GM19438 (cell line): ENCODE measurements around the gene DTX2.
"Not testable (repeated sequence)": the region's sequence is repeated elsewhere in the genome, so short reads cannot be mapped to it uniquely, and the experiment has no call there.

Experiments used
- ATAC-seq: cut with Tn5 transposase; IDR thresholded peaks from one replicate; pipeline ENCODE4 v1.9.1; 2021; ENCODE audit warnings: low read depth; ENCODE audit not compliant: unreplicated experiment

The DTX2 gene

DNA sequence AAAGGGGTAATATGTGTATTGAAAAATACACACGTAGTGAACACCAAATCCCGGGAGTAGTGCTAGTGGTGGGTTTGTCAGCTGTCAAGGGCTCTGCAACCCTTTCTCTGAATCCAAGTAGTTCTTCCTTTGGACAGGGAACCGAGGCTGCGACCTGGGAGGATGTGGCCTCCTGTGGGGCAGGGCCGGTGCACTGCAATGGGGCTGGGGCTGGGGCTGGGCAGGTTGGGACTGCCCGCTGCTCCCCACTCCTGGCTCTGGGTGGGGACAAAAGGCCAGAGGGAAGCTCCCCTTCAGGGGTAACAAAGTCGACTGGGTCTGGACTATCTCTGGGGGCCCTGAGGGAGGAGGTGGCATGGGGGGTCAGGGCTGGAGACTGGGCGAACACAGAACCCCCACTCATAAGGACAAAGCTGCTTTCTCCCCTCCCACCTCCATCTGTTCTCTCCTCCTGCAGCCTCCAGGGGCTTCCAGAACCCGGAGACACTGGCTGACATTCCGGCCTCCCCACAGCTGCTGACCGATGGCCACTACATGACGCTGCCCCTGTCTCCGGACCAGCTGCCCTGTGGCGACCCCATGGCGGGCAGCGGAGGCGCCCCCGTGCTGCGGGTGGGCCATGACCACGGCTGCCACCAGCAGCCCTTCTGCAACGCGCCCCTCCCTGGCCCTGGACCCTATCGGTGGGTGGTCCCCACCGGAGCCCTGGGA lies 49.8 kb downstream of the DTX2 start:
- not testable (repeated sequence) for ATAC-seq

GRCh38 chr7:76511911-76512885 lies 50.7 kb downstream of the DTX2 start:
- not testable (repeated sequence) for ATAC-seq

DNA sequence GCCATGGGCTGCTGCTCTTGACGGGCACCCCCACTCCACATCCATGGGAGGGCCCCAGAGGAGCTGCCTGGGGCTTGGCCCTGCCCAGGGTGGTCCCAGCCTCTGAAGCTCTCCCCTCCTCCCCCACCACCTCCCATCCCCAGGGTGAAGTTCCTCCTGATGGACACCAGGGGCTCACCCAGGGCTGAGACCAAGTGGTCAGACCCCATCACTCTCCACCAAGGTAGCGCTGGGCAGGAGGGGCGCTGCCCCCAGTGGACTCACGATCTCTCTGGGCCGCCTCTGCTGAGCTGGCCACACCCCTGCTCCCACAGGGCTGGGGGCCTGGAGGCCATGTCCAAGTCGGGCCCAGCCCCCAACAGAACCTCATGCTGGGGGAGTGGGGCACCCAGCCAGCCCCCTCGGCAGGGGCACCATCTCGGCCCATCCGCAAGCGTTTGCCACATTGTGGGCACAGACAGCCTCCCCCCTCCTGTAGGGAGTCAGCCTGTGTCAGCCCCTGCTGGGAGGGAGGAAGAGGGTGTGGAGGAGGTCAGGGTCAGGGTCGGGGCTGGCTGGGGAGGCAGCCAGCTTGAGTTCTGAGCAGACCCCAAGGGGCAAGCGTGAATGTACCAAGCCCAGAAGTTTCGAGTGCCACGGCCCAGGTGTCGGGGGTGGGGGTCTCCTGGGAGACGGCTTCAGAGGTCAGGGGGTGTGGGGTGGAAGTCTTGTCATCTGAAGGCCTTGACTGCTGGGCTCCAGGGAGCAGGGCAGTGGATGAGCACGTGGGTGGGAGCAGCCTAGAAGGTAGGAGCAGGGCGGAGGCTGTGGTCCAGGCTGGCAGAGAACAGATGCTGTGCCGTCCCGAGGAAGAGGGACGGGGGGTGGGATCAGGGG lies 51.7 kb downstream of the DTX2 start:
- no peak for ATAC-seq

DNA sequence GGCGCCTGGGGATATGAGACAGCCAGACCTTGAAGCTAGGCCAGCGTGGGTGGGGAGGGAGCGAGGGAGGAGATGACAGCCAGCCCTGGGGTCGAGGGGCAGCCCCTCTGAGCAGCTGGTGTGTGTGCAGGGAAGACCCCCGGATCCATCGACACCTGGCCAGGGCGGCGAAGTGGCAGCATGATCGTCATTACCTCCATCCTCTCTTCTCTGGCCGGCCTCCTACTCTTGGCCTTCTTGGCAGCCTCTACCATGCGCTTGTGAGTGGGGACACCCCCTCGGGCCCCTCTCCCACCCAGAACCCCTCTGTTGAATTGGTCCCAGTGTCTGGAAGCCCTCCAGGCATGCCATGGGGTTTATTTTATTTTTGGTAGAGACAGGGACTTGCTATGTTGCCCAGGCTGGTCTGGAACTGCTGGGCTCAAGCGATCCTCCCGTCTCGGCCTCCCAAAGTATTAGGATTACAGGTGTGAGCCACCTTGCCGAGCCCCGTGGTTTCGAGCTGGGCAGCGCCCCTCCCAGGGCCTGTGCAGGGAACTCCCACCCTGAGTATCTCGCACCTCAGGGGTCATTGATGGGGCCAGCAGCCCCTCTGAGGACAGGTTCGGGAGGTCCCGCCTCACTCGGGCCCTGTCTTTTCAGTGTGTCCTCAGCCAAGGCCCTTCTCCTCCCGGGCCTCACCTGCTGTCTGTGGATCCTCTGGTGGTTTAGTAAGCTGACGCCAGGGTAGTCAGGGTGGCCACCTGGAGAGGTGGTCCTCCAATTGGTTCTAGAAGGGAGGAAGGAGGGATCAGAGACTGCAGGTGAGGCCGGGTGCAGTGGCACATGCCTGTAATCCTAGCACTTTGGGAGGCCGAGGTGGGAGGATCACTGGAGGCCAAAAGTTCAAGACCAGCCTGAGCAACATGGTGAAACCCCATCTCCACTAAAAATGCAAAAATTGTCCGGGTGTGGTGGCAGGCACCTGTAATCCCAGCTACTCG lies 52.6 kb downstream of the DTX2 start:
- ATAC-seq, result no peak

DNA sequence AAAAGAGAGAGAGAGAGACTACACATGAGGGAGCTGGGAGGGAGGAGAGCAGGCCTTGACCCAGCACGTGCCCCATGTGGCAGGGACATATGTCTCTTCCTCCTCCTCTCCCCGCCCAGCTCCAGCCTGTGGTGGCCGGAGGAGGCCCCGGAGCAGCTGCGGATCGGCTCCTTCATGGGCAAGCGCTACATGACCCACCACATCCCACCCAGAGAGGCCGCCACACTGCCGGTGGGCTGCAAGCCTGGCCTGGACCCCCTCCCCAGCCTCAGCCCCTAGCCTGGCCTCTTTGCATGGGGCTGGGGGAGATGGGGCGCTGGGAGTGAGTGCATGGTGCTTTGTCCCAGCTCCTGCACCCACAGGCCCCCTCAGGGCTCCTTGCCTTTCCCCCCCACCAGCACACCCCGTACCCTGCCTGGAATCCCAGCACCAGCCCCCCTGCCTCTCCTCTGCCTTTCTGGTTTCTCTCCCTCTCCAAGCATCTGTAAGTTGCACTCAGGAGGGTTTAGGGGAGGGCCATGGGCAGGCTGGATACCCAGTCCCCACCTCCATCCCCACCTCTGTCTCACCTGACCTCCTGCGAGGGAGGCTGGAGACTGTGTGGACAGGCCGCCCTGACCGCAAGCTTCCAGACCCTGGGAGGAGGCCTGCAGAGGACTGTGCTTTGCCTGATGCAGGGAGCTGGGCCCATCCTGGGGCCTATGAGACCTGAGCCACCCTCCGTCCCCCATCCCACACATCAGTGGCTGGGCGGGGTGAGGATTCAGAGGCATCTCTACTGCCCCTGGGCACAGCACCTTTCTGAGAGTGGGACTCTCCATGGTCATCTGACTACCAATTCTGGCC lies 53.6 kb downstream of the DTX2 start:
- ATAC-seq, result no peak

- no peak for ATAC-seq
Observed at GRCh38 chr7:76515999-76516443, 54.5 kb downstream of the DTX2 start.

GRCh38 chr7:76516932-76517331 lies 55.4 kb downstream of the DTX2 start:
- ATAC-seq, result not testable (repeated sequence)

GRCh38 chr7:76526183-76526582 lies 64.7 kb downstream of the DTX2 start:
- not testable (repeated sequence) for ATAC-seq

DNA sequence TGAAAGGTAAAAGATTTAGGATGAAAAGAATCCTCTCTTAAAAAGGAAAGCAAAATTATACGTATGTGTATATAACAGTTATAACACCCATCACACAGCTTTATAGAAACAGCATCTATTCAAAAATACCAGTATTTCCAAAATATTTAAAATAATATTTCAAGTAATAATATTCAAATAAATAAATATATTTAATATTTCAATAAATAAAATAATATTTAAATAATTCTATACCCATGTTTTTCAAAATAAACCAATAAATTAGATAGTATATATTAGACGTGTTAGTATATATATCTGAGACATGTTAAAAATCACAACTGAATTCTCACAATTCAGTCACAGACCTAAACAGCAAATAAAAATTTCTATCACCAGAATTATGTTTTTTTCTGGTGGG lies 70.1 kb downstream of the DTX2 start:
- not testable (repeated sequence) for ATAC-seq

DNA sequence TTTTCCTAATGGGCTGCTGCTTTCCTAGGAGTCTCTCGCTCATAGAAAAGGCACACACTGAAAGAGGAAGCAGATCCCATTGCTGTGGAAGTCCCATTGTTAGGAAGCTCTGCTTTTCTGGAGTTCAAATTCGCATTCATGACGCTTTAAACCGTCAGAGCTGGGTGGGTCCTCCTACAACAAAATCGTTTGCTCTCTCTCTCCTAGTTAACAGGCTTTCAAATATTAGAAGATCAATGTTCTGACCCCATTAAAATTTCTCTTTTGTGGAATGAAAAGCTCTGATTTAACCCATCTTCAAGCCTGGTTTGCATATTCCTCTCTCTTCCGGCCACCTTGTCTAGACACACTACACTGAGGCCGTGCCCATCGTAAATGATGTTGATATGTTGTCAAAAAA lies 81.7 kb downstream of the DTX2 start, which contains the start of gene SPDYE16:
SPDYE16 (minus strand) TSS at position 101 of the 400 bp plus-strand sequence. CDS start 1,838 bp downstream, outside the sequence.
- ATAC-seq, result not testable (repeated sequence)

- ATAC-seq, result peak; percentile 99
Observed at GRCh38 chr7:76549025-76549854, 87.7 kb downstream of the DTX2 start.

GRCh38 chr7:76549855-76550248 lies 88.3 kb downstream of the DTX2 start:
- ATAC-seq, result not testable (repeated sequence)

GRCh38 chr7:76551992-76552391 lies 90.5 kb downstream of the DTX2 start:
- ATAC-seq, result not testable (repeated sequence)
